K562 (cell line): ENCODE data around the gene TNFAIP1. TPM values are rescaled to one million over a fixed set of nuclear protein-coding genes. Genes with fewer than 3 reads are reported as not detected.

Experiments used
- BCLAF1 ChIP-seq, 2 experiments: fragments of 450-650 bp in 1 of 2; IDR thresholded peaks; 2 replicates each; pipeline ENCODE4 v1.6.1; 2011 to 2017; ENCODE audit warnings: low read depth in 2 of 2, antibody characterized with exemption in 1 of 2, borderline replicate concordance in 1 of 2, low read length in 1 of 2, mild to moderate bottlenecking in 1 of 2, mixed read lengths in 1 of 2; ENCODE audit not compliant: control insufficient read depth in 1 of 2
- E2F5 ChIP-seq: sonication (generic); formaldehyde crosslinking; IDR thresholded peaks from 2 replicates; pipeline ENCODE4 v1.8.0; 2022; ENCODE audit warnings: mild to moderate bottlenecking, missing genetic modification reagents
- FOXJ3 ChIP-seq: sonication (generic); formaldehyde crosslinking; IDR thresholded peaks from 2 replicates; pipeline ENCODE4 v1.4.0; 2020; ENCODE audit warnings: mild to moderate bottlenecking, missing genetic modification reagents
- HDGF ChIP-seq: fragments of 450-650 bp; IDR thresholded peaks from 2 replicates; pipeline ENCODE4 v1.6.1; 2016
- HSF4 ChIP-seq: fragments of 250-450 bp; sonication (Bioruptor Pico); IDR thresholded peaks from 2 replicates; pipeline ENCODE4 v2.1.2; 2022; ENCODE audit warnings: mild to moderate bottlenecking, moderate library complexity, borderline replicate concordance
- JUN ChIP-seq, 2 experiments: sonication (generic) in 1 of 2; formaldehyde crosslinking in 1 of 2; IDR thresholded peaks; 2 replicates each; pipeline versions ENCODE4 v1.6.1 to v1.8.0; 2012 to 2022; ENCODE audit warnings: borderline replicate concordance in 2 of 2, mild to moderate bottlenecking in 2 of 2, improper control_type of control experiment in 1 of 2, low read depth in 1 of 2, low read length in 1 of 2, missing genetic modification reagents in 1 of 2
- MCM2 ChIP-seq: fragments of 450-650 bp; IDR thresholded peaks from 2 replicates; pipeline ENCODE4 v1.6.1; 2017; ENCODE audit warnings: low read depth, mild to moderate bottlenecking
- NFE2L1 ChIP-seq: fragments of 450-650 bp; IDR thresholded peaks from 2 replicates; pipeline ENCODE4 v1.6.1; 2016; ENCODE audit warnings: missing genetic modification characterization, low read depth, mild to moderate bottlenecking, missing compliant biosample characterization, moderate library complexity, borderline replicate concordance
- NR0B1 ChIP-seq: fragments of 450-650 bp; IDR thresholded peaks from one replicate; pipeline ENCODE4 v1.6.1; 2018; ENCODE audit warnings: mild to moderate bottlenecking, moderate library complexity; ENCODE audit not compliant: partially characterized antibody
- PCBP2 ChIP-seq: fragments of 200-400 bp; formaldehyde crosslinking; IDR thresholded peaks from 2 replicates; pipeline ENCODE4 v1.6.1; 2018; ENCODE audit warnings: low read length, low read depth, mild to moderate bottlenecking, moderate library complexity; ENCODE audit not compliant: poor library complexity, severe bottlenecking
- POLR2A ChIP-seq: fragments of 450-650 bp; conservative IDR thresholded peaks from 2 replicates; pipeline ENCODE4 v1.6.1; 2016
- POLR2AphosphoS5 ChIP-seq: IDR thresholded peaks from 2 replicates; pipeline ENCODE4 v1.6.1; 2011; ENCODE audit warnings: mild to moderate bottlenecking, low read depth, low read length, moderate library complexity; ENCODE audit not compliant: control insufficient read depth, insufficient read depth
- PREB ChIP-seq: sonication (generic); formaldehyde crosslinking; IDR thresholded peaks from 2 replicates; pipeline ENCODE4 v1.8.1; 2023; ENCODE audit warnings: mild to moderate bottlenecking, missing genetic modification reagents
- SIN3A ChIP-seq, 2 experiments: fragments of 150-350 bp in 1 of 2; IDR thresholded peaks; 2 replicates each; pipeline ENCODE4 v1.6.1; 2011 to 2016; ENCODE audit warnings: borderline replicate concordance in 2 of 2, low read depth in 2 of 2, low read length in 2 of 2, mild to moderate bottlenecking in 2 of 2, moderate library complexity in 2 of 2; ENCODE audit not compliant: control insufficient read depth in 1 of 2
- SRF ChIP-seq, 2 experiments: fragments of 250-450, 450-650 bp in 1 of 2; sonication (Bioruptor Pico) in 1 of 2; sonication (generic) in 1 of 2; formaldehyde crosslinking; IDR thresholded peaks; 2 replicates each; pipeline versions ENCODE4 v1.5.0 to v1.5.1; 2020 to 2022; ENCODE audit warnings: mild to moderate bottlenecking in 1 of 2, missing genetic modification reagents in 1 of 2
- STAT5B ChIP-seq: fragments of 250-450 bp; sonication (Bioruptor Pico); IDR thresholded peaks from 2 replicates; pipeline ENCODE4 v1.8.0; 2021; ENCODE audit warnings: mild to moderate bottlenecking, inconsistent platforms
- ZNF263 ChIP-seq: sonication (generic); formaldehyde crosslinking; IDR thresholded peaks from 2 replicates; pipeline ENCODE4 v1.8.0; 2022; ENCODE audit warnings: mild to moderate bottlenecking, missing genetic modification reagents, borderline replicate concordance
- polyA plus RNA-seq, 8 experiments: library from polyadenylated mRNA; depleted of rRNA in 4 of 8; stranded (reverse) in 5 of 8; unstranded in 3 of 8; fragments of >200 nt; fragmentation: Nextera tagmentation in 2 of 8; fragmentation: Illumina TruSeq in 1 of 8; extraction: Ambion mirVana in 2 of 8; extraction: Trizol in 1 of 8; gene quantifications; 2 replicates each; pipeline versions ENCODE4 v1.2.1 to v1.2.3, GENCODE V29; 2011 to 2014; ENCODE audit warnings: inconsistent platforms in 1 of 8, missing spikeins in 1 of 8
- total RNA-seq, 7 experiments: library from RNA; depleted of rRNA in 6 of 7; stranded (reverse); fragments of >200 nt in 6 of 7; fragmentation: Illumina TruSeq in 2 of 7; extraction: Trizol in 2 of 7; gene quantifications; 2 replicates each; pipeline versions ENCODE4 v1.2.1 to v1.2.3, GENCODE V29; 2011 to 2021; ENCODE audit warnings: low replicate concordance in 1 of 7

The TNFAIP1 gene
- total and polyA plus RNA-seq, 9 of the 15 experiments (the other 6 are each of a cell fraction or from before 2014, with no cell fraction given) = 2.1 to 20.1 (median 8.2) TPM

GRCh38 chr17:28357061-28357900 is 21.7 kb downstream of the TNFAIP1 start, which contains the start of gene POLDIP2 (continued):
- TF ChIP-seq SRF (CRISPR knock-in tag; IDR thresholded peaks at IDR 0.05) = no peak
- TF ChIP-seq ZNF263 = no peak; the same call in 1 of the 2 replicates
- TF ChIP-seq SIN3A (IDR thresholded peaks at IDR 0.05; ENCODE audit: borderline replicate concordance in 2 of 2, control insufficient read depth in 1 of 2, low read depth in 2 of 2, low read length in 2 of 2) = peak; percentile 53 to 91; a peak in 1 of 4 replicates
- peak; percentile 78 for TF ChIP-seq POLR2AphosphoS5
- TF ChIP-seq PREB = peak; percentile 77; the same call in 1 of the 2 replicates
- no peak for TF ChIP-seq E2F5 (CRISPR knock-in tag)
- TF ChIP-seq NFE2L1 (tag) = no peak
- TF ChIP-seq STAT5B (CRISPR knock-in tag) = no peak
- no peak for TF ChIP-seq PCBP2
- no peak for TF ChIP-seq MCM2
- no peak for TF ChIP-seq NR0B1
- 0 out of 2 replicates have a peak, but pooled peaks have one; percentile 44 for TF ChIP-seq JUN (IDR thresholded peaks at IDR 0.05; ENCODE audit: borderline replicate concordance, low read depth, low read length)
- no peak for TF ChIP-seq JUN (CRISPR knock-in tag; IDR thresholded peaks at IDR 0.05; ENCODE audit: borderline replicate concordance)
- TF ChIP-seq BCLAF1 (IDR thresholded peaks at IDR 0.05; ENCODE audit: borderline replicate concordance in 1 of 2, control insufficient read depth in 1 of 2, low read depth in 2 of 2, low read length in 1 of 2) = peak in 1 of 2 experiments; percentile 89; a peak in 1 of 4 replicates
- TF ChIP-seq FOXJ3 (CRISPR knock-in tag) = no peak
- no peak for TF ChIP-seq HSF4 (CRISPR knock-in tag)
- TF ChIP-seq HDGF = no peak
- TF ChIP-seq POLR2A = peak; percentile 88
